GM18867 (cell line): Measurements from ENCODE around the gene ARHGAP15.

Experiments
- ATAC-seq: cut with Tn5 transposase; IDR thresholded peaks from one replicate; pipeline ENCODE4 v1.9.1; 2021; ENCODE audit warnings: mild to moderate bottlenecking, moderate library complexity; ENCODE audit not compliant: unreplicated experiment

The ARHGAP15 gene

DNA sequence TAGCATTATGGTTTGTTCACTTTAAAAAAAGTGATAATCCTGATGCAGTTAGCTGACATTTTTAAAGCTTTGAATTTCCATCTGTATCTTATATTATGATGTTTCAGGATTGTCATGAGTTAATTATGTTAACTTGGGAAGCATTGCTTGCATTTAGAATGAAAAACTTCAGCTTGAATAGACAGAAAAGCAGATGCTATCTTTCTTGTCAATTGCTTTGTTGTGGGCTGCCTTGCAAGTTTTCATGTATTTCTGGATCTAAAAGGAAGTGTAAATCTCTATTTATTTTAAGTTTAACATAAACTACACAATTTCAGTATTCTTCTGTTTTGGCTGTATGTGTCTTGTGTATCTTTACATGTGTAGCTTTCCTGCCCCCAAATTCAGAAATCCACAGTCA lies 479.5 kb downstream of the ARHGAP15 start:
- ATAC-seq, result no peak

DNA sequence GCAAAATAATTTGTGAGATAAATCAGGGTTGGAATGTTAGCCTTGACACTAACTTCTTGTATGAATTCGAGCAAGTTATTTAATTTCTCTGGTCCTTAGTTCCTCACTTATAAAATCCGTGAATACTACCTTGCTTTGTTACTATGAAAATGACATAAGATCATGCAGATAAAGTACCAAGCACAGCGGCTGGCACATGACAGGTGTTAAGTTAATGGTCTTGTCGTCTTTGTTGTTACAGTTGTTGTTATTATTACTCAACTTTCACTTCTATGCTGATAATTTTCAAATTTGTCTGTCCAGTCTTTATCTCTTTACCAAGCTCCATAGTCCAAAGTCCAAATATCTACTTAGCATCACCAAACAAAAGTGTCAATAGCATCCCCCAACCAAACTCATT lies 482.1 kb downstream of the ARHGAP15 start:
- ATAC-seq, result no peak

DNA sequence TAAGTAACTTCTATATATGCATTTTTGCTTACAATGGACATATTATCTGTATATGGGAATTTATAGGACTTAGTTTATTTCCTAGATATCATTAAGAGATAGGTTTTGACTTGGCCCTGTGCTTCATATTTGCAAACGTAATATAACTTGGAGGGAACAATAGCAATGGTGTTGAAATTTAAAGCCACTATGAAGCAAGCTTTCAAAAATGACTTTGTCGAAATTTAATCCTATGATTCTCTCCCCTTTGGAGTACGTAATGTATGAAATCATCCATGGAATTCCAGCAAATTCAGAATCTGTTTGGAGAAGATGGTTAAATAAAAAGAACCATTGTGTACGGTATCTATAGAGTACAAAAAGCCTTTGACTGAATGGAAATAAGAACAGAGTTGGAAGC lies 486.3 kb downstream of the ARHGAP15 start:
- no peak for ATAC-seq

DNA sequence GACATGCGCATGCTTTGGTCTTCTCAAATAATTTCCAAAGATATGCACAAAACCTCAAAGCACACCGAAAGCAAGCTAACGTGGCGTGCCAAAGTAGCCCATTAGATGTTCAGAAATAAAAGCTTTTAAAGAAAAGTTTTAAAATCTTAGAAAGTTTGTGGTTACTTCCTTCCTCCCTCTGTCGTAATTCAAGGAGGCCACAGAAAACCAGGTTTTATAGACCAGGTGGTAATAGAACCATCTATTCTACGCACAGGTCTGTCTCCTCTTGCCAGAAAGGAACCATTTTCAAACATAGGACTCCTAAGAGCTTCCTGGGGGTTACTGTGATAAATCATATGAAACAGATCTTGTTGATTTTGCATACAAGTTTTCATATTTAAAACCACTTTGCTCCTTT lies 487.2 kb downstream of the ARHGAP15 start:
- no peak for ATAC-seq

DNA sequence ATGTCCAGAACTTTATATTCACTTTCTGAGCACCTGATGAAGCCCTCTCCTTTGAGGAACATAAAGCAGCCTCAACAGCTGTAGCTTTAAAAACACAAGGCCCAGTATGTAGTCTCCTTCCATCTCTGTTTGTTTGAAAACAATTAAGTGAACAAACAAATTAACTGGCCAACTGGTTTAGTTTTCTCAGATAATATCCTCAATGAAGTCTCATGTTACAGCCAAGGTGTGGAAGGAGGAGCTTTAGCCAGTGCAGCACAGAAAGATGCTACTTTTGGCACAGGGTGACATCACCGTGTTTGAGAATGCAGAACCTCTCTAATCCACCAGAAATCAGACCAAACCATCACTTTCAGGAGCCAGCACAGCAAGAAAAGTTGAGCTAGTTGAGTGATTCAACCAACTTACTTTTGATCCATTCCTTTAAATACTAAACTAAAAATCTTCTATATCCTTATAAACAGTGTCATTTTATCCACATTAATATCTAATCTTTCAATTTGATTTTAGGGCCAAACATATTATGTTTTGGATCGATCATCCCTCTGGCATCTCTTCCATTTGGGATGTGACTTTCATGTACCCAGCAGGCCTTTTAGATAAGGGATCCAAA lies 488.7 kb downstream of the ARHGAP15 start:
- no peak for ATAC-seq

DNA sequence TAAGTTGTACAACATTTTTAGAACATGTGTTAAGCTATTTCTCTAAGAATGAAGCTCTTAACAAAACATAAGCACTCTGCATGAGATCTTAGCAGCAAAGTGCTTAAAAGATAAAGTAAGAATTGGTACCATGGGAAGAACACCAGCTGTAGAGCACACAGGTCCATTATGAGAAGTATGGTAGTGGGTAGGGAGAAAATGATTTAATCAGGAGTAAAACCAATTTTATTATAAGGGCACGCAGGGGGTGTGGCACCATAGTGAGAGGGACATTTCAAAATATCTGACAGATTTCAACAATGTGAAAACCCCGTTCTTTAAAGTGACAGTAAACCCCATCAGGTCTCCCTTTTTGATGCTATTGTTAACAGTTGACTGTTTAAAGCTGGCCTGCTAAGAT lies 492.9 kb downstream of the ARHGAP15 start:
- ATAC-seq, result no peak

DNA sequence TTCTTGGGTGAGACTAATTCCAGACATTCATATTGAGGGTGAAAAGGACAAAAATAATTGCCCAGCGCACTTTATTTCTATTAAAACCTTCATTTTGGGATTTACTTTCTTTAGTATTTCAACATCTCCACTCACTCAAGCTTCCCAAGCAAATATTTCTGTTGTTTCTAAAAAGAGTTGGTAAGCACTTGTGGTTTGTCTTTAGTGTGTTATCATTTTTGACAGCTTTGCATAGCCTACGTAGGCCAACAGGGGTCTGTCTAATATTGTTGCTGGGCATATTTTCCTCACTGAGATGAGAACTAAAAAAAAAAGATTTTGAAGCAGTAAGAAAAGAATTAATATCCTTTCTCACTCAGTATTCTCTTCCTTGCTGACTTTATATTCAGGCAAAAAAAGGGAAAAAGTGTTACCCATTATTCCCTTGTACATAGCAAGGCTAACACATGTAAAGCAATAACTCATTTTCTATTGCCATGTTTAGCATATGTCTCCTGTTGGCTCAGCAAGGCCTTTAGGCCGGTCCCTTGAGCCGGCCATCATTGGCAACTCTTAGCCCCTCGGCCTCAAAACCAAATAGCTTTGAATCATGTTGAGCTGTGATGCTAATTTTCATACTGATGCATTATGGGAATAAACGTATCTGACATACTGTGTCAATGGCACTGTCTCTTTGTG lies 494.2 kb downstream of the ARHGAP15 start:
- no peak for ATAC-seq

DNA sequence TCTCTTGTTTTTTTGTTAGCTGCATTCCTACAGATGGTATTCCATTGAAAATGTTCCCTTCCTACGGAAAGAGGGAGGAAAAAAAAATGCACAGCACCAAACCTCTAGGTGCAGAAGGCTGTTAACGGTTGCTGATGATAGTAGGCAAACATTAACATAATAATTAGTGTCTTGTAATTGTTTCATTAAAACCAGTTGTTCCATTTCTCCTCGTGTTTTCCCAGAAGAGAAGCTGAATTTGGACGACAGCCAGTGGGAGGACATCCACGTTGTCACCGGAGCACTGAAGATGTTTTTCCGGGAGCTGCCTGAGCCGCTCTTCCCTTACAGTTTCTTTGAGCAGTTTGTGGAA lies 494.7 kb downstream of the ARHGAP15 start:
- no peak for ATAC-seq

DNA sequence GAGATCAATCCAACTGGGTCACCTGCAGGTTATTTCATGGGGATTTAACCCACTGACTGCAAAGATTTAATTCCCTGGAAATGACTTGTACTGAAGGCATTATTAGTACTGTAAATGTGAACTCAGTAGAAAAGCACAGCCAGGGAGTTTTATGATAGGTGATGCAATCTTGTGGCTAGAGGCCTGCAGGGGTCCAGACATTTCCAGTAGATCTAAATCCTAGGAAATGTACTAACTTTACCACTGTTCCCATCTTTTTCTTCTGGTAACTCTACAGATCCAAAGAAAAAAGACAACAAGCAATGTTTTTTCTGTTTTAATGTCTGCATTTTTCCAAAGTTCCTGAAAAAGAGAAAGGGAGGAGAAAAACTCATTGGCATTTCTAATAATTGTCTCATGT lies 500.1 kb downstream of the ARHGAP15 start:
- no peak for ATAC-seq

DNA sequence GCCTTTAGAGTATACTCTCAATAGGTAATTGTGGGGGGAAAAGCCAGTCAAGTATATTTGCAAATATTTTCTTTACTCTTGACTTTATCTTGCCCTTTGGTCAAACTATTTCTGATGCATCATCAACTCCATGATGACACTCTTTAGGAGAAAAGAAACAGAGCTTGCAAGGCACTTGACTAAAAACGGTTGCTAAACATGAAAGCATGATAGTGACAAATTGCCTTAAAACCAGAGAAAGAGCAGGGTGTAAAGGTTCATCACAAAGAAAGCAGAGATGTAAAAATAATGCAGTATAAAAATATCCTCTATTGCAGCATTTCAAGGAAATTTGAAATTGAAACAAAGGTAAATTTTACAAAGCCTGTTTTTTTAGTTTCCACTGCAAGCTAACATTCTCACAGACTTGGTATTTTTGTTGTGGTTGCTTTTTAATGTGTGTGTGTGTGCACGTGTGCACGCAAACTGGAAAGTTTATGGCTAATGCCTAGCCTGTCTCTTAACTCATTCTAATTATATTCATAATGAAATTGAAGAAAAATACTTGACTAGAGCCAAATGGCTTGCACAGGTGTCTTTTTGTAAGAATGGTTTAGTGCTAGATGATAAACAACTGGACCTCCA lies 503.6 kb downstream of the ARHGAP15 start:
- no peak for ATAC-seq

DNA sequence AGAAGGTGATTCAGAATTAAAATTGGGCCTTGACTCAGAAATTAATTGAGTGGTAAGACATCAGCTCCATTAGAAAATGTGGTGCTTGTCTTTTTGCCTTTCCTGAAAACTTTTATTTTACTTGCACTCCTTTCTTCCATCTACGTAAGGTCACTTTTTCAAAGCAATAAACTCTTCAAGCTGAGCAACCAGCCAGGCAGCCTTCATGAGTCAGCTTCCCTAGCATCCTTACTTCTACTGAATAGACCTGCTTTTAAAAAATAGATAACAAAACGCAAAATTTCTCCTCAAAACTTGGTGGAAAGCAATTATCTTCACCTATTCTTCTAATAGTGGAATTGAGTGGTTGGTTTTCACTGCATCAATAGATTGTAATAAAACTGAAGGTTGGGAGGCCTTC lies 504.2 kb downstream of the ARHGAP15 start:
- no peak for ATAC-seq

DNA sequence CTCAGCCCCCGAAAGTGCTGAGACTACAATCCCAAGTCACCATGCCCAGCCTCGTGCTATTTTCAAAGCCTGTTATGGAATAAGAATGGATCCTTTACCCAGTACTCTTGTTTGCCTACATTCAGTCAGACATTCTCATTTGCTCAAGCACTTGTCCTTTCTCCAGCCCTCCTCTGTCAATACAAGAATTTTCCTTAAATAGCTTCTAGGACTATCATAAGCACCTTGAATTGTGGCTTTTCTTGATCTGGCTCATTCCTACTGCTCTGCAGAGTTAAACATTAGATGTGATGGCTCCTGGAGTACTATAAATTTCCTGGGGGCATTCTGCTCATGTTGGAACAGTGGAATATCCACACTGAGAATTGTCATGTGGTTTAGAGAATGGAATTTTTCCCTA lies 506.1 kb downstream of the ARHGAP15 start:
- no peak for ATAC-seq

DNA sequence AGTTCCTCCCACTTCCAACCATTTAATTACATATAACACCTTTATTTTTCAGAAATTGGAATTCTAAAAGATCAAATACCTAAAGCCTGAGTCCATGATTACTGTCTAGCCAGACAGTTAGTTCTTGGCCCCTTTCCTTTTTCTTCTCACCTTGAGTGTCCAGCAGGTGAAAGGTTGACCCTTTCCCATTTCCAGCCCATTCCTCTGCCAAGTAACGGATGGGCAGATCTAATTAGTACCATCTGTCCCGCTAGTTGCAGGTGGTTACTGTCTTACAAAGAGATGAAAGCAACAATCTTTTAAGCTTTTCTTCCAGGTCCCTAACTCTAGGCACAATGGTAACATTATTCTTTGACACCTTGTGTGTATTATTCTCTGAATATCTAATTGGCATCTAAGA lies 506.7 kb downstream of the ARHGAP15 start:
- no peak for ATAC-seq

DNA sequence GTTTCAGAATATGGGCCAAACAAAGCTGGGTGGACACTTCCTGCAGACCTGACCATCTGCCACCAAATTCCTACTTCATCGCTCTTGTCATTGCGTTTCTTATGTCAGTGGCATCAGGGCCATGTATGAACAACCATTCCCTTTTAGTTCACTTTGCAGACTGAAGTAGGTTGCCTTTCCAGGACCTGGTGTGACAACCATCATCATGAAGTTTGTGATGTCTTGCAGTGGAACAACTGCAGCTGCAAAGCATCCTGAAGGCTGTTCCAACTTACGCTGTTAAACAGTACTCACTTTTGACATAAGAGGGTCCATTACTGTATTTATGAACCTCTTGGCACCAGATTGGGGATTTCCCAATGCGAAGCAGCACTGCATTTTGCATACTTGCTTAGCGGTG lies 511.6 kb downstream of the ARHGAP15 start:
- ATAC-seq, result no peak

DNA sequence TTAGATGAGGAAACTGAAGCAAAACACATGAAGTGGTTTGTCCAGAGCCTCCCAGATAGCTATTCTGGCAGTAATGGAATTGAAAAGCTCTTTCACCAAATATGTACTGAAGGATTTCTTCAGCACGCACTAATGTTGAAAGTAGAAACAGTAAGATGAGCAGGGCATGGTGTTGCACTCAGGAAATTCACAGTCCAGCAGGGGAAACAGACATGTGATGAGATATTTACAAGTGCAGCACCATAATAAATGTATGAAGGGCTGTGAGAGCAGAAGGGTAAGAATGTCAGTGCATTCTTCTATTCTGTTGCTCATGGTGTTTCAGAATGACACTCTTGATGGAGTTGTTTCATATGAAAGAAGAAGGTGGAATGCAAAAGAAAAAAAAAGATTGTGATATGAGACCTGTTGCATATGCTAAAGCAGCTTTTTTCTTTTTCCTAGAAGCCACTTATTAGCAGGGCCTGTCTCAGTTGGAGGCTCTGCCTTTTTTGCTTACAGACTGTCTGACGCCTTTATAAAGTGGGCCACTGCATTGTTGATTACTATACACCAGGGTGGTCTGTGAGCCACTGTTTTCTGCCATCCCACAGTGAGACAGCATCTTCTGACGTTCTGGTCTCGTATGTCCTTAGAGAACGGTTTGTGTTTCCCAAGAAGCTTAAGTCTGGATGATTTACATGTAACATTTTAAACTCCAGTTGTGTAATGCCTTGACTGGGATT lies 516.9 kb downstream of the ARHGAP15 start:
- ATAC-seq, result no peak

DNA sequence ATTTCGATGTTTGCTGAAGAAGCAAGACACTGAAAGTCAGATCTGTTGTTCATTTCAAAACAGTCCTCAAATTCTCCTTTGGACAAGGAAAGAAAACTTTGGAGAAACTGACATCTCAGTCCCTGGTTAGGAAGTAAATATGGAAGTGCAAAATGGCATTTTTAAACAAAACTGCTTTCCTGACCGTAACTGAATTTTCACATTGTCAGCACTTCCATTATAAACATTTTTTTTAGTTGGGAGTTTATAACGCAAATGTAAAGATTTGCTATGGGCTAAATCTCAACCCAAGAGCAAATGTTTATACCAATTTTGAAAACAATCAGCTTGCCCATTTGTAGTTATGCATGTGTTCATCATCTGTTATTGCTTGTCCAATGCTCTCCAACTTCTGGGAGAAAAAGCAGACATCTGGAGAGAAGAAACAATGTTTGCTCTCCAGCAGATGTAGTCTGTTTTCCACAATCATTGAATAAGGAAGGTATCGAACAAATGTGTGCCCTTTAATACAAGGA lies 520.1 kb downstream of the ARHGAP15 start:
- no peak for ATAC-seq

DNA sequence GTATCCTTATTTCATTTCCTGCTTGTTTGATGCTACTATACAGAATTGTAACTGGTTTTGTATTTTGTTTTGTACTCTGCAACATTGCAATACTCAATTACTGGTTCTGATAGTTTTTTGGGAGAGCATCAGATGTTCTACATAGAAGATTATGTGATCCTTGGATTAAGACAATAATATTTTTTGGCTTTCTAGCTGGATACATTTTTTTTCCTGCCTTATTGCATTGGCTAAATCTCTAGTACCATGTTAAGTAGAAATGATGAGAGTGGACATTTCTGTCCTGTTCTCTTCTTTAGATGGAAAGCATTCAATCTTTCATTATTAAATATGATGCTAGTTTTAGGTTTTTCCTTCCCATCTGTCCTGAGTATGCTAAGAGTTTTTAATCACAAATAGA lies 523.5 kb downstream of the ARHGAP15 start:
- no peak for ATAC-seq

DNA sequence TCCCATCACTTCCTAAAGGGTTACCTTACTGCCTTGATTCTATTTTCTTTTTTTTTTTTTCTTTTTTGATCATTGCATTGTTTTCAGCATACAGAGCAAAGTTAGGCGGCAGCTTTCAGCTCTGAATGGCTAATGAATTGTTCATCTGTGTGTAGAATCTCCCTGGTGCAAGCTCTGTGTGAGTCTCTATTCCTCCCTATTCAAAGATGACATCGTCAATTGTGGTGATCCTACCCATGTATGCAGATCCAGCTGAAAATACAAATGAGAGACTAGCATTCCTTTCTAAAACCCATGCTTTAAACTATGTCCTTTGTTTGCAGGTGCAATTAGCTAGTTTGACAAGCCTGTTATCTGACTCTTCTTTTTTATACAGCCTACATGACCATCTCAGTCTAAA lies 539.0 kb downstream of the ARHGAP15 start:
- no peak for ATAC-seq

DNA sequence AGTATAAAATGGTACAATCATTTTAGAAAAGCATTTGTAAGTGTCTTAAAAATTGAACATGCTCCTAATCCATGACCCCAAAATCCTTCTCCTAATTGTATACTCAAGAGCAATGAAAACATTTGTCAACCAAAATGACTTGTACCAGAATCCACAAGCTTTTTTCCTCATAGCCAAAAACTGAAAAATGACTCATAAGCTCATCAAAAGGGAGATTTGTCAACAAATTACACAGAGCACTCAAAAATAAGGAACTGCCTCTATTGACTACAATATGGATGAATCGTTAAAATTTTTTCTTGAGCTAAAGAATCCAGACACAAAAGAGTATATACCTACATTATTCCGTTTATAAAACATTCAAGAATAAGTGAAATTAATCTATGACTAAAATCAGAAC lies 544.8 kb downstream of the ARHGAP15 start:
- ATAC-seq, result no peak

DNA sequence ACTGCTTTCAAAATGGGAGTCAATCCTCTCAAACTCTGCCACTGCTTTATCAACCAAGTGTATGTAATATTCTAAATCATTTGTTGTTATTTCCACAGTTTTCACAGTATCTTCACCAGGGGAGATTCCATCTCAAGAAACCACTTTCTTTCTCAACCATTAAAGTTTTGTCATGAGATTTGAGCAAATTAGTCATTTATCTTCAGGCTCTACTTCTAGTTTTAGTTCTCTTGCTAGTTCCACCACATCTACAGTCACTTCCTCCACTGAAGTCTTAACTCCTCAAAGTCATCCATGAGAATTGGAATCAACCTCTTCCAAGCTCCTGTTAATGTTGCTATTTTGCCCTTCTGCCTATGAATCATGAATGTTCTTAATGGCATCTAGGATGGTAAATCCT lies 545.8 kb downstream of the ARHGAP15 start:
- no peak for ATAC-seq

DNA sequence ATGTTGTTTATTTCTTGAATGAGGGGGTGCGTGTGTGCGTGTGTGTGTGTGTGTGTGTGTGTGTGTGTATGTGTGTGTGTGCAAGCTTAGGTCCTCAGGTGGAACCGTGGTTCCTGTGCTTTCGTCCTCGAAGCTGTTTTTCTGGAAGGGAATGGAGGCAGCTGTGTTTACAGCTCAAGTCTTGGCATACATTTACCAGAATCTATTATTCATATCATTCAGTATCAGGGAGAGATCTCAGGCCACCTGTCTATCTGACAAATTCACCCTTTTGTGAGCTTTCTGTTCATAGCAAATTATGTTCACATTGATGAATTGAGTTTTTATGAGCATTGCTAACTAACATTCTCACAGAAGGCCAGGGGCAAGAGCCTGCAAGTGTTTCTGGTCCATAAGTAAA lies 550.4 kb downstream of the ARHGAP15 start:
- ATAC-seq, result no peak

DNA sequence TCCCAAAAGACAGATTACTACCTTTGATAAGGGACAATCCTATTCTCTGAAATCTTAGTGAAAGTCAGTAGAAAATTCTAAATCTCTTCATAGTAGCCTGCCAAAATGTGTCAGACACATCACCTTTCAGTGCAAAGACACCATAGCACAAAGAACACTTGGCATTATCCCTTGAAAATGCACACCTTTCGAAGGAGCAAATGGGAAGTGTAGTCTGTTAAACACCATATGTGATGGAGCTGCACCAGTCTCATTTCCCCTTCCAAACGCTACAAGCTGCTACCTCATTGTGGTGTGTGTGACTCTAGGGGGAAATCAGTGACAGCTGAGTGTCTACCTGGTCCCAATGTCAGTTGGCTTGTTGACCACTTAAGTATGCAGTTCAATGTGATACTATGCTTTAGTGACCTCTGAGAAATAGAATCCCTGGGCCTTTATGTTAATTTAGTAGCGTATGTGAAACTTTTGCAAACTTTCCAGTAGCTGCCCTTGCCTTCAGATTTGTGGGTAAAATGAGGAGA lies 551.7 kb downstream of the ARHGAP15 start:
- no peak for ATAC-seq
